ENCODE results near the gene PRICKLE3.
"Not testable (repeated sequence)": the region's sequence is repeated elsewhere in the genome, so short reads cannot be mapped to it uniquely, and the experiment has no call there.

The PRICKLE3 gene

DNA sequence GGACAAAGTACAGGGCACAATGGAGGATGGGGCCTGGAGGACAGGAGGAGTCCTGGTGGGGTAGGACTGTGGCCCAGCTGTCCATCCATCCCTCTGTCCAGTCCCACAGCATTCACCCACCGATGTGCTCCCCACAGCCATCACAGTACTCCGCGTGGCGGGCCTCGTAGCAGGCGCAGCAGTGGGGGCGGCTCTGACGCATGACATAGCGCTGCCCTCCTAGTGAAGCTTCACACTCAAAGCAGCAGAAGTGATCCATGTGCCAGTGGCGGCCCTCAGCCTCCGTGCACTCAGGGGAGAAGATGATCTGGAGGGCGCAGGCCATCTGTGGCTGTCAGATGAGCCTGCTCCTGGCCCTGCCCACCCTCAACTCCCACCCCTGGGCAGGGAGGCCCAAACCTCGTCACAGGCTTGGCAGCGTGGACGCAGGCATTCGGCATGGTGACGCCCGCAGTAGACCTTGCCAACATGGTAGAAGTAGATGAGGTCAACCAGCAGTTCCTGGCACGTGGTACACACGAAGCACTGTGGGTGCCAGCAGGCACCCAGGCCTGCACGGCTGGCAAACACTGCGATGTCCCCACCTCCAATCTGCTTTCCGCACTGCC, 8.2 kb downstream of the PRICKLE3 start:
- no peak for DNase-seq

DNA sequence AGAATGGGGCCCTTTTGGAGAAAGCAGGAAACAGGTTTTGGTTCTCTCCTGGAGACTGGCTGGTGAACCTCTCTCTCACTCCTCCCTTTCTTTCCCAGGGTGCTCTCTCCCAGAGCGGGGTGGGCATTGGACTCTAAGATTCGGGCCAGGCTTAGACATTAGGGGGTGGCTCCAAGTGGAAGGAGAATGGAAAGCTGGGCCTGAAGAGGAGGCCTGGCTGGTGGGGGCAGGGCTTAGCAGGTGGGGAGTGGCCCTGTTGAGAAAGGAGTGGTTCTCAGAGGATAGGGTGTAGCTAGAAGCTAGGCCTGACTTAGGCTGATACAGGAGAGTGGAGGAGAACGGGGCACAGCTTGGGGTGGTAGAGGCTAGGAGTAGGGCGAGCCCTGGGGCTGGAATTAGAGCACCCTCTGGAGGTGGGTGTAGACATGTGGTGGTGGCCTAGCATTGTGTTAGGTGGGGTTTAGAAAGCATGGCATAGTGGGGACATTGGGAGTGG, 8.8 kb downstream of the PRICKLE3 start:
- DNase-seq: no peak

DNA sequence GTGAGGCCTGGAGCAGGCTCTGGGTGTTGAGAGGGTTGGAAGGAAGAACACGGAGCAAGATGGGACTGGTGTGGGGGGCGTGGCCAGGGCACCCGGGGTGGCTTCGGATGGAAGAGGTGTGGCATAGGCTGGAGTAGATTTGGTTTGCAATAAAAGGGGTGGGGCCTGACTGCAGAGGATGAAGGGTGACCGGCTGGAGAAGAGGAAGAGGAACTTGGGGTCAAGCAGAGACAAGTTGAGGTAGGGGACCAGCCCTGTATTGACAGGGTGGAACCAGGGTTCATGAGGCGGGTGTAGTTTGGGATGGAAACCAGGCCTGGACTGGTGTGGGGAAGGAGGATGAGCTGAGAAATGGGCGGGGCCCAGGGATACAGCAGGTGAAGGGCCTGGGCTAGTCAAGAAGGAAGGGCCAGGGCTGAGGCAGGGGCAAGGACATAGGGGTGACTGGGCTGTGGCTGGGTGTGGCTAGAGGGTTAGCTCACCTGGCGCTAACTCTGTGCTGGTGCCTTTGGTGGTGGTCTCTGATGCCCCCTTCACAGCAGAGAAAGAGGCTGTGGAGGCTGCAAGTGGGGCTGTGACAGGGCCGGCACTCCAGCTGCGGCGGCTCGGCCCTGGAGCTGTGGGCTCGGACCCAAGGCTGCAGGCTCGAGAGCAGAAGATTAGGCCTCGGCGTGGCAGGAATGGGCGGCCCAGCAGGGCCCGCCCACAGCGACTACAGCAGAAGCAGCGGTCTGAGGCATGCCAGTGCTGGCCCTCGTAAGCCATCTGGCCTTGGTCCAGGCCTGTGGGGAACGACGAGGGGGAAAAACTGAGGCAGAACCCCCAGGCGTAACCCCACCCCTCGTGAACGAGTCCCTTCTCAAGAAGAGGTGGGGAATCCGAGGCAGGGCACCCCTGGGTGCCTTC, 9.5 kb downstream of the PRICKLE3 start:
- DNase-seq: no peak

DNA sequence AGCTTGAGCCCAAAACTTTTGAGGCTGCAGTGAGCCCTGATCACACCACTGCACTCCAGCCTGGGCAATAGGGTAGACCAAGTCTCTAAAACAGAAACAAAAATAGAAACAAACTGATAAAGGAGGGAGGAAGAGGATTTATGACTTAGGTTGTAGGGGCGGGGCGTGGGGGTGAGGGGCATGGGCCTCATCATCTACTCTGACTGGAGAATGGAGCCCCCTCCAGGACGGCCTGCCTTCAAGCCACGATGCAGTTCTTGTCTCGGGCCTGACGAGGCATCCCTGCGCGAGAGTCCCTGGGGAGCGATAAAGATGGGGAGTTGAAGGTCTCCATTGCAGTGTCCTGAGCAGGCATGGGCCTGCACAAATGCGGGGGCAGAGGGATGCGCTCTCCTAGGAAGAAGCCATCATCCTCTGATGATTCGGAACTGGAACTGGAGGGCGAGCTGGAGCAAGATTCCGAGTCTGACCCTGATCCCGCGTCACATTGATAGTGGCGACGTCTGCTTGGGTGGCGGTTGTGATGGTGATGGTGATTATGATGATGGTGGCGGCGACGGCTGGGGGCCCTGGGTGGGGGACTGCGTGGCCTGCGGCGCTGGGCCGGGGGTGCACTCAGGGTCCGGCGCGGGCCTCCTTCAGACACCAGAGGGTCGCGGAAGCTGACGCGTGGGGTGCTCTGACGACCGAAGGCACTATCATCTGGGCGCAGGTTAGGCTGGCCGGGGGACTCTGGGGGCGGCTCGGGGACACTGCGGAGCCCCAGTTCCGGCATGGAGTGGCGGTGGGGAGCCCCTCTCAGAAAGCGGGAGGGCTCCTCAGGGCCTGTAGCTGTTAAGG, 10.5 kb downstream of the PRICKLE3 start:
- DNase-seq: no peak

DNA sequence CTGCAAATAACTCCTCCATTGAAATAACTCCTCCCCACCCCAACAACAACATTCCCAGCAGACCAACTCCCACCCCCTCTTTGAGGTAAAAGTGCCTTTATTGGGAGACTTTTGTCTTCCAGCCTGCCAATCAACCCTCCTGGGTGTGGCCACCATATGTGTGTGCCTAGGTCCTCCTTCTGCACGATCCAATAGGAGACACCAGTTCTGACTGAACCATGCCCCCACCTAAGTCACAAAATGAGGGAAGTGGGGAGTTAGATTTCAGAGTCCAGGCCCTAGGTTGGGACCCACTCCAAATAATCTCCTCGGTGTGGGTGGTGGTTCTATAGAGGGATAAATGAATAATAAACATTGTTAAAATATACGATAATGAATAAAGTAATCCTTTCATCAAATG, 11.4 kb downstream of the PRICKLE3 start:
- no peak for DNase-seq

DNA sequence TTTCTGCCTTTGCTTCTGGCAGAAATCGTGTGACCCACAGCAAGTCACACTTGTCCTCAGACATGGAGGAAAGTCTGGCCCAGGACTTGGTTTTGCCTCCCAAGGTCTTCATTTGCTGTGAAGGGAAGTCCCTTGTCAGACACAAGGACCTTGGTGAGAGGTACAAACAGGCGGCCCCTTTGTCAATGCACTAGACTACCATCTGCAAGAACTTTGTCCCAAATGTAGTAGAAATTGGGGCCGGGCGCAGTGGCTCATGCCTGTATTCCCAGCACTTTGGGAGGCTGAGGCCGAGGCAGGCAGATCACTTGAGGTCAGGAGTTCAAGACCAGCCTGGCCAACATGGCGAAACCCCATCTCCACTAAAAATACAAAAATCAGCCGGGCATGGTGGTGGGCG, 12.6 kb downstream of the PRICKLE3 start:
- DNase-seq: not testable (repeated sequence)

DNA sequence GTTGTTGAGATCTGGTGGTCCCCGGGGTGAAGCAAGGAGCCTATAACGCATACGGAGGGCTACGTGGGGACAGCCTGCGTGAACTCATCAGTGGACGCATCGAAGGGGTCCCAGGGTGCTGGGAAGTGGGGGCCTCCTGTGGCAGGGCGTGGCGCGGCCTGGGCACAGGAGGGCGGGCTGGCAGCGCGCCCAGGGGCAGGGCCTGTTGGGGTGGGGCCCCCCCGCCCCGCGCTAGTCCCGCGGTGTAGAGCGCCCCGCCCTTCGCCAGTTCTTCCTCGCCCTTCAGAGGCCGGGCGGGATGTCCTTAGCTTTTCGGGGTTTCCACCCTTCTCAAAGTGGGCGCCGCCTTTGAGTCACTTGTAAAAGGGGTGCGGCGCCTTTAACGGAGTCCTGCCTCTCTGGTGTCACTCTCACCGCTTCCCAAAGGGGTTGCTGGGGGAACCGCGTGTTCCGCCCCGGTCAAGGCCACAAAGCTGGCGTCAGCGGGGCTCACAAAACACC, 13.8 kb downstream of the PRICKLE3 start:
- DNase-seq: no peak

DNA sequence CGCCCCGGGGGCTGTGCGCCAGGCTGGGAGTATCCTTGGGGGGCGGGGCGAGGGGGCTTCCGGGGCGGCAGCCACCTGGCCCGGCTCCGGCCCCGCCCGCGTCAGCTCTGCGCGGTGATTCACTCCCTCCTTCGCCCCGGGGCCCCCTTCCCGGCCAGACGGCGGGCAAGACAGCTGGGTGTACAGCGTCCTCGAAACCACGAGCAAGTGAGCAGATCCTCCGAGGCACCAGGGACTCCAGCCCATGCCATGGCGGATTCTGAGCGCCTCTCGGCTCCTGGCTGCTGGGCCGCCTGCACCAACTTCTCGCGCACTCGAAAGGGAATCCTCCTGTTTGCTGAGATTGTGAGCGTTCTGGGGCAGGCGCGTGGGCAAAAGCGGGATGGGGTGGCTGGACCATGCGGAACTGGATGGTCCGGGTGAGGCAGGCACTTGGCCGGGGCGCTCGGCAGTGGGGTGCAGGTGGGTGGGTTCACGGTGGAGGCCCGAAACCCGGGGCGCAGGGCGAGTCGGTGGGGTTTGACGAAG, 14.4 kb downstream of the PRICKLE3 start, which contains the start of gene PLP2:
Gene PLP2 (plus strand): TSS at position 147 of the 528 bp plus-strand sequence. CDS start 103 bp downstream, at position 250.
- DNase-seq: peak; percentile 32

DNA sequence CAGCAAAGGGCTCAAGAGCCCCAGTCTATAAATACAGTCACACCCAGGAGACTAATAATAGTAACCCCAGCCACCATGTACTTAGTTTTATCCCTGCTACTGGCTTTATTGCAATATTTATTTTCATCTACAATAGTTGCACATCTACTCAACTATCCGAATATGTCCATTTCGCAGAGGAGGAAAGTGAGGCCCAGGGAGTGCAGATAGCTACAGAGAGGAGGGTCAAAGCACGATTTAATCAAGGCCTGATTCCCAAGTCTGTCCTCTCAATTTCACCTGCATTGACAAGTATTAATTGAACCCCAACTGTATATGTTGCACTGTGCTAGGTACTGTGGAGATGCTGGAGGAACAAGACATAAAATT, 18.4 kb downstream of the PRICKLE3 start:
- DNase-seq: no peak

DNA sequence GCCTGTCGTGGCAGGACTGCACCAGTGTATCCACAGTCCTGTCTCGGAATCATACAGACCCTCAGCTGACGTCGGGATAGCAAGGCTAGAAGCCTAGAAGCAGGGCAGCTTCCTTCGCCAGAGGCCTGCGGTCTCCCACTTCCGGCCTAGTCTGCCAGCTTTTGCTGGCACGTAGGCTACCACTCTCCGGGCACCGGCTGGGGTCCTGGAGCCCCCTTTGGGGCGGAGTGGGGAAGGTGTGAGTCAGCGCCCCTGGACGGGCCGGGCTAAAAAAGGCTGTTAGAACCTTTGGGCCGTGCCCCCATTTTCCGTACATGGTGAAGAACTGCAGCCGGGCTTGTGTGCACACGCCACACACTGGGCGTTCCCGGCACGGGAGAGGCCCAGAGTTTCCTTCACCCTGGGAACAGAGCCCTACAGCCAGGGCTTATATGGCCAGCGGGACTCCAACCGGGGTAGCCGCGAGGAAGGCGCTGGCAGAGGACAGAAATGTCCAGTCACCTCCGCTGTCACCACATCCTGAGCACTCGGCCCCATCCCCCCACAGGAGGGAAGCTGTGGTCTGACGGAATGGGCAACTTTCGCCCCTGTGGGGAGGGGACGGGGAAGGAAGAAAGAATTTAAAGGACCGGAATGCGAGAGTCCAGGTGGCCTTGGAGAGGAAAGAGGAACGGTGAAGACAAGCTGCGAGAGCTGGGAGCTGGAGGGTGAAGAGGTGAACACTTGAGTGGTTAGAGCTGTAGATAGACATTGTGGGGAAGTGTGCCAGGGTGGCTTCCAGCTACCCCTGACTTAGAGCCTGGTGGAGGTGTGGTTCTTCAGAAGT, 19.0 kb downstream of the PRICKLE3 start:
- DNase-seq: no peak

DNA sequence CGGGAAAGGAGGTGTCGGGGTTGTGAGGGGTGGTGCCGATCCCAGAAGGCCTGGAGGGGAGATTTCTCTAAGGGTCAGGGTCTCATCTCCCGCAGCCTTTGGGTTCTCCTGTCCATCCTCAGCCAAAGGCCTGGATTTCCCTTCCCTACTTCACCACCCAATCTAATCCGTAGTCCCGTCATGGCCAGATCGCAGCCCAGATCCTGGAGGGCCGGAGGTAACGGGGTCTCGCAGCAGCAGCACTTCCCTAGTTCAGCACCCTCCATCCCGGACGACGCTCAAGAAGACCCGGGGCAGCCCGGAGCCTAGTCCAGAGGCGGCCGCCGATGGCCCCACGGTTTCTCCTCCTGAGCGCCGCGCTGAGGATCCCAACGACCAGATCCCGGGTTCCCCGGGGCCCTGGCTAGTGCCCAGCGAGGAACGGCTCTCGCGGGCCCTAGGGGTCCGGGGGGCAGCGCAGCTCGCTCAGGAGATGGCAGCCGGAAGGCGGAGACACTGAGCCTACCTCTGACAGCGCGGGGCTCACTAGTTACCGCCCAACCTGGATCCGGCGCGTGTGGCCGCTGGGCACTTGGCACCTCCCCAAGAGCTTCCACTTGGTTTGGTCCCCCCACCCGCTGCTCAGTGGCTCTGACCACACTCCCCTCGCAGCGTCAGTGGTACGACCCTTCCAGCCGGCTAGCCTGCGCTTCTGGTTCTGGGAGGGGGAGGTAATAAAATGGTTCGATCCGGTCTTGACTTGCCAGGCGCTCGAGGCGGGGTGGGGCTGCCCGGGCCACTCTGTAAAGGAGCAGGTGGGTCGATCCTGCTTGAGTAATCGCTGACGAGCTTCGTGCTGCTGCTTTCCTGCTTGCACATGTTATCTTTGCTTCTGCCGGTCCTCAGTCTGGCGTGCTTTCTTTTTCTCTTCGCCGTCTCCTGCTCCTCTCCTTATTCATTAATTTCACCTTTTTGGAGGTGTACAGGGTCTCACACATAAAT, 20.0 kb downstream of the PRICKLE3 start:
- DNase-seq: no peak

DNA sequence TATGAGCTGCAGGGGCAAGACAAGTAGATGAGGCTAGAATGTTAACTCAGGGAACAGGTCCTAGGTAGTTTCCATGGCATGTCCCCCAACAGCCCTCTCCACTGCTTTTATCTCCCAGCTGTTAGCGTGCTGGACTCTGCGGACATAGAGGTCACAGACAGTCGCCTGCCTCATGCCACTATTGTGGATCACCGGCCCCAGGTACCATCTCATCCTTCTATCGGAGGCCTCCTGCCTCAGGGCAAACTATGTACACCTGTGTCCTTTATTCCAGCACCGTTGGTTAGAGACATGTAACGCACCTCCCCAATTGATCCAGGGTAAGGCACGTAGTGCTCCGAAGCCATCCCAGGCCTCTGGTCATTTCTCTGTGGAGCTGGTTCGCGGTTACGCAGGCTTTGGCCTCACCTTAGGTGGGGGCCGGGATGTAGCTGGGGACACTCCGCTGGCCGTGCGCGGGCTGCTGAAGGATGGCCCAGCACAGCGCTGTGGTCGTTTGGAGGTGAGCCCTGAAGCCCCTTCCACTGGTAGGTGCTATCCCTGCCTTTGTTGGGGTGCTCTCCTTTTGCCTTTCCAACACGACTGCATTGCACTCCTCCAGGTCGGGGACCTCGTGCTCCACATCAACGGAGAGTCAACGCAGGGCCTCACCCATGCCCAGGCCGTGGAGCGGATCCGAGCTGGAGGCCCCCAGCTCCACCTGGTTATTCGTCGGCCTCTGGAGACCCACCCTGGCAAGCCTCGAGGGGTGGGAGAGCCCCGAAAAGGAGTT, 21.4 kb downstream of the PRICKLE3 start:
- DNase-seq: no peak

DNA sequence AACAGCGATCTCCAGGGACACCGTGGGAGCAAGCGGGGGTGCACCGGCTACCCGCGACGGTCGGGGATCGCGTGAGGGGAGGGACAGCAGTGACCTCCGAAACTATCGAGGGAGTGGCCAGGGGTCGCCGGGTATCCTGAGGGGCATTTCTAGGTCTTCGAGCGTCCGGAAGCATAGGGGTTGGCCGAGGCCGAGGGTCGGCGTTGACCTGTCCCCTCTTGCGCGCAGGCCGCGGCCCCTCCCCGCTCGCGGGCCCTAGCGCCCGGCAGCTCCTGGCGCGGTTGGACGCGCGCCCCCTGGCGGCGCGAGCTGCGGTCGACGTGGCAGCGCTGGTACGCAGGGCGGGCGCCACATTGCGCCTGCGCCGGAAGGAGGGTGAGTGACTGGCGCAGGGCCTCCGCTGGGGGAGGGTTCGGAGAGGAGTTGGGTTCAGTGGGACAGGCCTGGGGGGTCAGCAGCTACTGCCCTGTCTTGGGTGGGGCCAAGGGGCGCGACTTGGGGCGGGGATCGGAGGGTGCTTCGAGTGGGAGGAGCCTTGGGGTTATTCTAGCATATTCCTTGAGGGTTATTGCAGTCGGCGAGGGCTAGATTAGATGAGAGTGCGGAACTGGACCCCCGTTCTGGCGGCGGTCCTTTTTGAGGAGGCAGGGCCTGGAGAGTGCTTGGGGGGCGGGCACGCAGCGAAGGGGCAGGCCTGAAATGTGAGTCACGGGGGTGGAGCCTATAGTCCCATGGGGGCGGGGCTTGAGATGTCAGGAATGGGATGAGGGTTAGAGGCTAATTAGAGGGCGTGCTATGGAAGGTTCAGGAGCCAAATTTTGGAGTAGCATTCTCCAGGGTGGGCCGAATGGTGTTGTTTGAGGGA, 22.4 kb downstream of the PRICKLE3 start:
- DNase-seq: no peak

DNA sequence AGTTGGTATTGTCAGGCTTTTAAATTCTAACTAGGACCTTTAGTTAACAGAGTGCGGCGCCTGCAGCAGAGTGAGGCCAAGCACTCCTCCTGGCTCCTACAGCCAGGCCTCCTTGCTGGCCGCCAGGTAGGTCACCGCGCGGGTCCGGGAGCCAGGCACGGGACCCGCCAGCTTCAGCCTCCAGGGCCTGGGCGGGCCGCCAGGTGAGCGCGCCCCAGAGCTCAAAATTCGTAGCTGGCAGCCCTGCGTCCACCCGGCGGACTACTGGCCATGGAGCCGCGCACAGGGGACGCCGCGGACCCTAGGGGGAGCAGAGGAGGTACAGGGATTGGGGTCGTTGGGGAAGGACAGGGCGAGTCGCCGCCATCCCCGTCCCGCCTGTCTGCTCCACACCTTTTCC, 23.6 kb downstream of the PRICKLE3 start, which contains the start of gene MAGIX:
Gene MAGIX (plus strand): TSS at position 139 of the 400 bp plus-strand sequence. CDS start 132 bp downstream, at position 271.
- no peak for DNase-seq

DNA sequence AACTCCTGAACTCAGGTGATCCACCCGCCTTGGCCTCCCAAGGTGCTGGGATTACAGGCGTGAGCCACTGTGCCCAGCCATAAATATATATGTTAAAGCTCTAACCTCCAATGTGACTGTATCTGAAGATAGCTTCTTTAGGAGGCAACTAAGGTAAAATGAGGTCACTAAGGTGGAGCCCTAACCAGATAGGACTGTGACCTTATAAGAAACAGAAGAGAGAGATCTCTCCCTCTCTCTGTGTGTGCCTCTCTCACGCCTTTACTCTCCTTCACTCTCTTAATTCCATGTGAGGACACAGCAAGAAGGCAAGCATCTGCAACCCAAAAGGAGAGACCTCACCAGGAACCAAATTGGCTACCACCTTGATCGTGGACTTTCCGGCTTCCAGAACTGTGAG, 24.5 kb downstream of the PRICKLE3 start:
- DNase-seq: no peak

DNA sequence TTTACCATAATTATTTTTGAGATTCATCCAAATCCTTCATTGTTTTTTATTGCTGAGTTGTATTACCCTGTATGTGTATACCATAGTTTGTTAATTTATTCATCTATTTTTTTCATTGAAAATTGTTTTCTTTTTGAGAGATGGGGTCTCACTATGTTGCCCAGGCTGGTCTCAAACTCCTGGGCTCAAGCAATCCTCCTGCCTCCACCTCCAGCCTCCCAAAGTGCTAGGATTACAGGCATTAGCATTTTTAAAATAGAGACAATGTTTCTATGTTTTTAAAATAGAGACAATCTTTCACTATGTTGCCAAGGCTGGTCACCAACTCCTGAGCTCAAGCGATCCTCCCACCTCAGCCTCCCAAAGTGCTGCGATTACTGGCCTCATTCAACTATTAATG, 25.3 kb downstream of the PRICKLE3 start:
- no peak for DNase-seq

DNA sequence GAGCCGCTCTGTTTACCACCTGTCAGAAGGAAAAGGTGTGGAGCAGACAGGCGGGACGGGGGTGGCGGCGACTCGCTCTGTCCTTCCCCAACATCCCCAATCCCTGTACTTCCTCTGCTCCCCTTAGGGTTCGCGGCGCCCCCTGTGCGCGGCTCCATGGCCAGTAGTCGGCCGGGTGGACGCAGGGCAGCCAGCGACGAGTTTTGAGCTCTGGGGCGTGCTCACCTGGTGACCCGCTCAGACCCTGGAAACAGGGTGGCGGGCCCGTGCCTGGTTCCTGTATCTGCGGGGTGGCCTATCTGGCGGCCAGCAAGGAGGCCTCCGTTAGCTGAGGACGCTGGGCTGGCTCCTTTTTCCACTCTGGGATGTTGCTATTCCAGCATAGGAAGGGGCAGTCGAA, 29.0 kb downstream of the PRICKLE3 start:
- no peak for DNase-seq

Data from NCI-H2081 treated with DMSO at 0.1 percent for 48 hours (cell line).